Measurements from ENCODE around the gene CALHM3. TPM values are rescaled to one million over a fixed set of nuclear protein-coding genes. Genes with fewer than 3 reads are reported as not detected.

The CALHM3 gene
- polyA plus RNA-seq, 1 donor: 0.13 TPM

DNA sequence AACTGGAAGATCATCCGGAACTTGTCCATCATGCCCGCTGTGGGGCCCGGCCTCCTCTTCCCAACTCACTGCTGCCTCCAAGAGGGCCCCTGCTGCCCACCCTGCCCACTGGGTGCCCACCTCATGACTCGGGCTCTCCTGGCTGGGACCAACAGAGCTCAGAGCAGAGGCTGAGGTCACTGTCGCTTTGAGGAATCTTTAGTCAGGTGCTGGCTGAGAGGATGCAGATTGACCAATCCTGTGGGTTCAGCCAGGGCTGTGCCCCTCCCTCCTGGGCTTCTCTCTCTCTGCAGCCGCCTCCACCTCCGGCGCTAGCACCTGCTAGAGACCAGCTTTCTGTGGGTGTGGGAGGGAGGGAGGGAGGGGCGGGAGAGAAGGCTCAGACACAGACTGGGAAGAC lies 20.3 kb downstream of the CALHM3 start, which contains the start of gene CALHM1:
TSS of gene CALHM1 (minus strand) at position 181 of the 400 bp plus-strand sequence. CDS start at position 32, 149 bp downstream.
- Histone ChIP-seq H3K27me3 (ENCODE audit: control insufficient read depth, insufficient read depth, low read length) (no peaks in the 10 kb centered on the region), H3K4me1 (ENCODE audit: control insufficient read depth, insufficient read depth, low read length) (no peaks in the 10 kb centered on the region), H3K9me3 (ENCODE audit: control insufficient read depth, low read depth, low read length) (peaks cover 2% of the 10 kb centered on the region), H3K36me3 (ENCODE audit: control insufficient read depth, insufficient read depth, low read length) (no peaks in the 10 kb centered on the region), H3K27ac (ENCODE audit: low read length) (no peak within 1 kb of the TSS), H3K4me3 (ENCODE audit: low read length) (no peak within 1 kb of the TSS)
- no CpG with 5 or more reads among the region's 9 CpGs for WGBS (ENCODE audit: insufficient coverage, low lambda C conversion rate)
- peak in 1 of 2 donors; percentile 30 for DNase-seq

- H3K36me3 ChIP-seq (ENCODE audit: control insufficient read depth, insufficient read depth, low read length): no peaks in the 10 kb centered on the region
- H3K4me3 ChIP-seq (ENCODE audit: low read length): no peak overlapping the region
- no peak for DNase-seq
- H3K27me3 ChIP-seq (ENCODE audit: control insufficient read depth, insufficient read depth, low read length): no peaks in the 10 kb centered on the region
- H3K9me3 ChIP-seq (ENCODE audit: control insufficient read depth, low read depth, low read length): peaks cover 2% of the 10 kb centered on the region
- no peak overlapping the region for H3K27ac ChIP-seq (ENCODE audit: low read length)
- no peaks in the 10 kb centered on the region for H3K4me1 ChIP-seq (ENCODE audit: control insufficient read depth, insufficient read depth, low read length)
- WGBS (ENCODE audit: insufficient coverage, low lambda C conversion rate): no CpG with 5 or more reads among the region's 39 CpGs
Observed at GRCh38 chr10:103457896-103458583, 21.0 kb downstream of the CALHM3 start.

DNA sequence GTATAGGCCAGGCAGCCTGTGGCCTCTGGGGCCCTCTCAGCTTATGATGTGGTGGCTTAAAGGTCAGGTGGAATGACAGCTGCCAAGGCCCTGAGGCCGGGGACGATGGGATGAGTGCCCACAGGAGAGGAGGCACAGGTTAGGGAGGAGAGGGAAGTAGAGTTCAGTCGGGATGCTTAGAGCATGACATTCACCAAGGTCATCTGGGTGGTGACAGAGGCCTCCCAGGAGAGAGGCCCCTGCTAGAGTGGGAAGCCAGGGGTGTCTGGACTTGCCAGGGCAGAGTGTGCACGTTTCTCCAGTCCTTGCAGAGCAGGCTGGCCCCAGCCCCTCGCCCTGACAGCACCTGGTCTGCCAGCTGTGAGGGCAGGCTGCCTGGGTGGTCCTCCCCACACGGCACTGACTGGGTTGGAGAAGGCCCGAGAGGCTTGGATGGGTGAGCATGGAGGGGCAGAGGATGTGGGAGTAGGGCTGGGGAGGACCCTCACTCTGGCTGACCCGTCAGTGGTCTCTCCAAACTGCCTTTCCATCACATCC lies 21.8 kb downstream of the CALHM3 start:
- H3K9me3 ChIP-seq (ENCODE audit: control insufficient read depth, low read depth, low read length): peaks cover 2% of the 10 kb centered on the region
- no peak overlapping the region for H3K4me3 ChIP-seq (ENCODE audit: low read length)
- peaks cover 4% of the 10 kb centered on the region for H3K4me1 ChIP-seq (ENCODE audit: control insufficient read depth, insufficient read depth, low read length)
- DNase-seq: no peak
- H3K27me3 ChIP-seq (ENCODE audit: control insufficient read depth, insufficient read depth, low read length): peaks cover 2% of the 10 kb centered on the region
- no peaks in the 10 kb centered on the region for H3K36me3 ChIP-seq (ENCODE audit: control insufficient read depth, insufficient read depth, low read length)
- H3K27ac ChIP-seq (ENCODE audit: low read length): no peak overlapping the region
- no CpG with 5 or more reads among the region's 8 CpGs for whole genome bisulfite sequencing (ENCODE audit: insufficient coverage, low lambda C conversion rate)

GRCh38 chr10:103456074-103456660 lies 22.9 kb downstream of the CALHM3 start:
- H3K4me1 ChIP-seq (ENCODE audit: control insufficient read depth, insufficient read depth, low read length): peaks cover 7% of the 10 kb centered on the region
- no peak for DNase-seq
- no CpG with 5 or more reads among the region's 9 CpGs for WGBS (ENCODE audit: insufficient coverage, low lambda C conversion rate)
- no peak overlapping the region for H3K27ac ChIP-seq (ENCODE audit: low read length)
- no peak overlapping the region for H3K4me3 ChIP-seq (ENCODE audit: low read length)
- peaks cover 5% of the 10 kb centered on the region for H3K9me3 ChIP-seq (ENCODE audit: control insufficient read depth, low read depth, low read length)
- no peaks in the 10 kb centered on the region for H3K36me3 ChIP-seq (ENCODE audit: control insufficient read depth, insufficient read depth, low read length)
- H3K27me3 ChIP-seq (ENCODE audit: control insufficient read depth, insufficient read depth, low read length): peaks cover 2% of the 10 kb centered on the region

- WGBS (ENCODE audit: insufficient coverage, low lambda C conversion rate): no CpG with 5 or more reads among the region's 25 CpGs
- no peaks in the 10 kb centered on the region for H3K36me3 ChIP-seq (ENCODE audit: control insufficient read depth, insufficient read depth, low read length)
- peaks cover 7% of the 10 kb centered on the region for H3K4me1 ChIP-seq (ENCODE audit: control insufficient read depth, insufficient read depth, low read length)
- H3K27ac ChIP-seq (ENCODE audit: low read length): no peak overlapping the region
- peaks cover 2% of the 10 kb centered on the region for H3K27me3 ChIP-seq (ENCODE audit: control insufficient read depth, insufficient read depth, low read length)
- no peak for DNase-seq
- H3K9me3 ChIP-seq (ENCODE audit: control insufficient read depth, low read depth, low read length): peaks cover 5% of the 10 kb centered on the region
- H3K4me3 ChIP-seq (ENCODE audit: low read length): no peak overlapping the region
Observed at GRCh38 chr10:103455235-103455634, 23.8 kb downstream of the CALHM3 start.

DNA sequence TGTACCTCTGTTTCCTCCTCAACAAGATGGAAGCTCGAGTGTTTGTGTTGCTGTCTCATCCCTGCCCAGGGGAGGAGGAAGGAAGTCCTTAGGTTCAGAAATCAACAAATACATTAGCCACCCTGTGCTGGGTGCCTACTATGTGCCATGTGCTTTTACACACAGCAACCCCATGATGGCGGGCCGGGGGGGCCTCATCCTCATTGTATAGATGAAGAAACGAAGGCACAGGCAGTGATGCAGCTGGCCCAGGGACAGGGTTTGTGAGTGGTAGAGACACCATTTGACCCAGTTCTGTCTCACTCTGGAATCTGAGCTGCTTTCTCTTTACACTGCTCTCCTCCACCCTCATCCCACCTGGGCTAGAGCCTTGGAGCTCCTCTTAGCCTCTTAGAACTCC lies 25.0 kb downstream of the CALHM3 start:
- no peak for DNase-seq
- Histone ChIP-seq H3K4me1 (ENCODE audit: control insufficient read depth, insufficient read depth, low read length) (peaks cover 7% of the 10 kb centered on the region), H3K27ac (ENCODE audit: low read length) (no peak overlapping the region), H3K9me3 (ENCODE audit: control insufficient read depth, low read depth, low read length) (peaks cover 5% of the 10 kb centered on the region), H3K36me3 (ENCODE audit: control insufficient read depth, insufficient read depth, low read length) (peaks cover 8% of the 10 kb centered on the region), H3K4me3 (ENCODE audit: low read length) (no peak overlapping the region), H3K27me3 (ENCODE audit: control insufficient read depth, insufficient read depth, low read length) (peaks cover 2% of the 10 kb centered on the region)
- WGBS (ENCODE audit: insufficient coverage, low lambda C conversion rate): no CpG with 5 or more reads among the region's 4 CpGs

GRCh38 chr10:103452506-103453230 lies 26.4 kb downstream of the CALHM3 start:
- H3K36me3 ChIP-seq (ENCODE audit: control insufficient read depth, insufficient read depth, low read length): peaks cover 13% of the 10 kb centered on the region
- H3K4me1 ChIP-seq (ENCODE audit: control insufficient read depth, insufficient read depth, low read length): peaks cover 7% of the 10 kb centered on the region
- WGBS (ENCODE audit: insufficient coverage, low lambda C conversion rate): no CpG with 5 or more reads among the region's 27 CpGs
- DNase-seq: no peak
- peak overlapping the region; percentile 62 for H3K4me3 ChIP-seq (ENCODE audit: low read length)
- peaks cover 2% of the 10 kb centered on the region for H3K27me3 ChIP-seq (ENCODE audit: control insufficient read depth, insufficient read depth, low read length)
- H3K9me3 ChIP-seq (ENCODE audit: control insufficient read depth, low read depth, low read length): peaks cover 5% of the 10 kb centered on the region
- H3K27ac ChIP-seq (ENCODE audit: low read length): peak overlapping the region; percentile 32

DNA sequence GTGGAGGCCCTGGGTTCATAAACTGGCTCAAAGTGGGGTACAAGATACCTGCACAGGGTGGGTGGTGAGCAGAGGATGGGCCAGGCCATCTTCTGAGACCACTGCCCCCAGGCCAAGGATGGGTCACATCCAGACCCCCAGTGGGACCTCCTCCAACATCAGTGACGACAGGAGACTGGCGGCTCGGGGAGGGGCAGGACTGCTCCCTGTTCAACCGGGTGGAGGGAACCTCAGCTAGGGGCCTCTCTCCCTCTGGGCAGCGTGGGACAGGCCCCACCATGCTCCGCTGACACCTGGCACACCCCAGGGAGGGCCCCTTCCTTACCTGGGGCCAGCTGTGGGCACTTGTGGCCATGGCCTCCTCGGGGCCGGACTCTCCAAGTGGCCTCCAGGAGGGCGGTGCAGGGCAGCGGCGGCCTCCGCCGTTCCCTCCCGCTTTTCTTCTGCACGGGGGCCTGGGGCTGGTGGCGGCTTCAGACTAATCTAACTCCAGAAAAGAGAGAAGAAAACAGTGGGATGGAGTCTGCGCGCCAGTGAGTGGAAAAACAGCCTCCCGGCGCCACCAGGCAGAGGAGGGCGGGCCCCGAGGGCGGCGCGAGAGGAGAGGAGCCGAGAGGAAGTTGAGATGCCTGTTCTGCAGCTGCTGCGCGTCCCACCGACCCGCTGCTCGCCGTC lies 27.1 kb downstream of the CALHM3 start, which contains the start of gene CALHM2:
TSS of gene CALHM2 (minus strand) at position 540 of the 675 bp plus-strand sequence. CDS start 2,429 bp downstream, outside the sequence.
- Histone ChIP-seq H3K9me3 (ENCODE audit: control insufficient read depth, low read depth, low read length) (peaks cover 3% of the 10 kb centered on the region), H3K36me3 (ENCODE audit: control insufficient read depth, insufficient read depth, low read length) (peaks cover 18% of the 10 kb centered on the region), H3K27me3 (ENCODE audit: control insufficient read depth, insufficient read depth, low read length) (peaks cover 2% of the 10 kb centered on the region), H3K27ac (ENCODE audit: low read length) (peak within 1 kb of the TSS; percentile 32), H3K4me3 (ENCODE audit: low read length) (peak within 1 kb of the TSS; percentile 62), H3K4me1 (ENCODE audit: control insufficient read depth, insufficient read depth, low read length) (peaks cover 7% of the 10 kb centered on the region)
- peak in 1 of 2 donors; percentile 60 for DNase-seq
- WGBS (ENCODE audit: insufficient coverage, low lambda C conversion rate): no CpG with 5 or more reads among the region's 32 CpGs

- H3K36me3 ChIP-seq (ENCODE audit: control insufficient read depth, insufficient read depth, low read length): peaks cover 24% of the 10 kb centered on the region
- H3K9me3 ChIP-seq (ENCODE audit: control insufficient read depth, low read depth, low read length): peaks cover 3% of the 10 kb centered on the region
- peak overlapping the region; percentile 32 for H3K27ac ChIP-seq (ENCODE audit: low read length)
- H3K4me1 ChIP-seq (ENCODE audit: control insufficient read depth, insufficient read depth, low read length): peaks cover 7% of the 10 kb centered on the region
- peak overlapping the region; percentile 62 for H3K4me3 ChIP-seq (ENCODE audit: low read length)
- WGBS (ENCODE audit: insufficient coverage, low lambda C conversion rate): no CpG with 5 or more reads among the region's 14 CpGs
- H3K27me3 ChIP-seq (ENCODE audit: control insufficient read depth, insufficient read depth, low read length): peaks cover 2% of the 10 kb centered on the region
- no peak for DNase-seq
Observed at GRCh38 chr10:103451091-103451813, 27.8 kb downstream of the CALHM3 start.

All from large intestine (tissue), 3 donors.